ENCODE measurements around the gene DHX15. TPM values are rescaled to one million over a fixed set of nuclear protein-coding genes. Genes with fewer than 3 reads are reported as not detected.
A peak's percentile ranks its signal among the peaks of the same experiment; 100 is the strongest.

The DHX15 gene
- total and polyA plus RNA-seq, 9 of the 15 experiments (the other 6 are each of a cell fraction or from before 2014, with no cell fraction given) = 165 to 287 (median 208) TPM

- TF ChIP-seq PKNOX1 (IDR thresholded peaks at IDR 0.05) = peak; percentile 66
- TF ChIP-seq TAL1 (IDR thresholded peaks at IDR 0.05) = peak; percentile 48
- peak; percentile 7 for TF ChIP-seq CCNT2 (IDR thresholded peaks at IDR 0.05; ENCODE audit: borderline replicate concordance, extremely low read depth, insufficient read length, low read depth, low read length)
Observed at GRCh38 chr4:24517676-24518075, 66.7 kb downstream of the DHX15 start (continued).

- no peak for FAIRE-seq
Observed at GRCh38 chr4:24516926-24517325, 67.4 kb downstream of the DHX15 start.

More at GRCh38 chr4:24516926-24517325, 67.4 kb downstream of the DHX15 start:
- ChIA-PET POLR2A (no interaction called here), CTCF (ENCODE audit: low intra/inter-chr PET ratio) (no interaction called here)
- Histone ChIP-seq H3K4me3 (no peak overlapping the region), H3K4me2 (ENCODE audit: insufficient read depth, low read length) (no peak overlapping the region), H3K9me3 (replicated peaks; ENCODE audit: control insufficient read depth, insufficient read depth, low read depth, low read length) (no peaks in the 10 kb centered on the region), H3K27me3 (ENCODE audit: control insufficient read depth in 2 of 2, insufficient read depth in 2 of 2, low read length in 2 of 2) (no peaks in the 10 kb centered on the region), H3K36me3 (ENCODE audit: control insufficient read depth, insufficient read depth, low read length) (peaks cover 63% of the 10 kb centered on the region), H3K9ac (ENCODE audit: insufficient read depth in 1 of 2, low read depth in 2 of 2, low read length in 2 of 2) (no peak overlapping the region), H3K9me1 (ENCODE audit: control insufficient read depth, insufficient read depth, low read length) (no peaks in the 10 kb centered on the region), H3K79me2 (ENCODE audit: control insufficient read depth, insufficient read depth, low read length) (peaks cover 3% of the 10 kb centered on the region; the same call in 1 of the 3 replicates), H2AFZ (ENCODE audit: low read depth, low read length) (no peak overlapping the region), H3K27ac (ENCODE audit: extremely low read depth, low read depth, low read length) (no peak overlapping the region), H3K4me1 (replicated peaks in 1 of 2; ENCODE audit: control insufficient read depth in 2 of 2, insufficient read depth in 2 of 2, low read length in 2 of 2) (no peaks in the 10 kb centered on the region), H4K20me1 (replicated peaks; ENCODE audit: control insufficient read depth, insufficient read depth, low read length) (no peaks in the 10 kb centered on the region)
- ATAC-seq (no peak), DNase-seq (ENCODE audit: extremely low read depth in 1 of 4, low spot score in 3 of 4) (no peak)
- TF ChIP-seq NFATC3 (IDR thresholded peaks at IDR 0.05) = no peak
- no peak for TF ChIP-seq ZNF23 (CRISPR knock-in tag; IDR thresholded peaks at IDR 0.05)
- no peak for TF ChIP-seq DPF2 (IDR thresholded peaks at IDR 0.05)
- no peak for TF ChIP-seq ETV5 (CRISPR knock-in tag; IDR thresholded peaks at IDR 0.05; ENCODE audit: low read depth)
- no peak for TF ChIP-seq FOXK1 (CRISPR knock-in tag; IDR thresholded peaks at IDR 0.05; ENCODE audit: borderline replicate concordance)
- no peak for TF ChIP-seq ELK3 (CRISPR knock-in tag; IDR thresholded peaks at IDR 0.05)
- no peak for TF ChIP-seq ATF3 (IDR thresholded peaks at IDR 0.05)
- TF ChIP-seq ATF3 (CRISPR knock-in tag; conservative IDR thresholded peaks at IDR 0.05) = no peak
- TF ChIP-seq SAFB2 (IDR thresholded peaks at IDR 0.05; ENCODE audit: borderline replicate concordance, low read depth, low read length, severe bottlenecking) = no peak
- TF ChIP-seq ZZZ3 (IDR thresholded peaks at IDR 0.05) = no peak
- no peak for TF ChIP-seq SOX6 (IDR thresholded peaks at IDR 0.05)
- no peak for TF ChIP-seq FOXM1 (IDR thresholded peaks at IDR 0.05; ENCODE audit: low read depth)
- no peak for TF ChIP-seq FOXM1 (CRISPR knock-in tag; IDR thresholded peaks at IDR 0.05; ENCODE audit: low read depth)
- TF ChIP-seq FOXP1 (CRISPR knock-in tag; IDR thresholded peaks at IDR 0.05) = no peak
- no peak for TF ChIP-seq CAMTA2 (CRISPR knock-in tag; conservative IDR thresholded peaks at IDR 0.05)
- TF ChIP-seq ZNF174 (CRISPR knock-in tag; IDR thresholded peaks at IDR 0.05) = no peak
- no peak for TF ChIP-seq SP1 (CRISPR knock-in tag; IDR thresholded peaks at IDR 0.05)
- no TSS peak for BruUV-seq (replicated peaks)
- intact Hi-C loops (cut with micrococcal nuclease) (no loop called here), in situ Hi-C loops (cut with MboI) (no loop called here)

Measured in K562 (cell line).